Mammary epithelial cell (primary cell): ENCODE measurements around the gene CAMKK2.

Source experiments
- CTCF ChIP-seq, 2 donors: IDR thresholded peaks in 1 of 2; conservative IDR thresholded peaks in 1 of 2; 2 replicates each; pipeline ENCODE4 v1.5.1; 2011 to 2012; ENCODE audit warnings: inconsistent platforms in 2 of 2, low read length in 2 of 2, mild to moderate bottlenecking in 2 of 2, control low read depth in 1 of 2, low read depth in 1 of 2; ENCODE audit not compliant: insufficient read depth in 1 of 2; ENCODE audit errors: extremely low read depth in 1 of 2
- EZH2 ChIP-seq: IDR thresholded peaks from 2 replicates; pipeline ENCODE4 v1.6.1; 2012; ENCODE audit warnings: low read length, inconsistent platforms, borderline replicate concordance

- TF ChIP-seq CTCF (conservative IDR thresholded peaks at IDR 0.05 in 1 of 2, IDR thresholded peaks at IDR 0.05 in 1 of 2; ENCODE audit: extremely low read depth in 1 of 2, insufficient read depth in 1 of 2, low read depth in 1 of 2, low read length in 2 of 2) (no peak), EZH2 (no peak)
Measured at GRCh38 chr12:121209624-121210572, 86.6 kb downstream of the CAMKK2 start, which contains the start of gene P2RX4.
